DOHH2 (cell line): ENCODE data around the gene KIAA1549.

Experiments
- CTCF ChIP-seq: fragments of 200-600 bp; sonication (generic); IDR thresholded peaks from one replicate; pipeline ENCODE4 v1.5.1; 2014; ENCODE audit warnings: antibody characterized with exemption, mild to moderate bottlenecking, low read depth, low read length; ENCODE audit not compliant: poor library complexity, severe bottlenecking
- EZH2phosphoT487 ChIP-seq: fragments of 200-600 bp; sonication (generic); IDR thresholded peaks from 2 replicates; pipeline ENCODE4 v1.6.1; 2017; ENCODE audit warnings: borderline replicate concordance, mild to moderate bottlenecking, antibody characterized with exemption, low read length, moderate library complexity, mixed read lengths

DNA sequence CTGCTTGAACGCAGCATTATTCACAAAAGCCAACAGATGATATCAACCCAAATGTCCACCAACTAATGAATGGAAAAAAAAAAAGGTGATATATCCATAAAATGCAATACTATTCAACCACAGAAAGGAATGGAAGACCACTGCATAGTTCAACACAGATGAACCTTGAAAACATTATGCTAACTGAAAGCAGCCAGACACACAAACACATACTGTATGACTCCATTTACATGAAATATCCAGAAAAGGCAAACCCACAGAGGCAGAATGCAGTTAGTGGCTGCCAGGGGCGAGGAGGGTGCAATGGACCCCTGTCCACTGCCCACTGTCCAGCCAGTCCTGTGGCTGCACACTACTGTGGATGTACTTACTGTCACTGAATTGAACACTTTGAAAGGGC is 36.6 kb downstream of the KIAA1549 start:
- no peak for TF ChIP-seq CTCF
- TF ChIP-seq EZH2phosphoT487 = no peak
